NCI-H2171 treated with DMSO at 0.1 percent for 48 hours (cell line): Measurements from ENCODE around the gene PAK5.

Experiments
- DNase-seq: peaks from one replicate; lab custom pipeline; 2025; lab: John Stamatoyannopoulos, UW

Gene PAK5

DNA sequence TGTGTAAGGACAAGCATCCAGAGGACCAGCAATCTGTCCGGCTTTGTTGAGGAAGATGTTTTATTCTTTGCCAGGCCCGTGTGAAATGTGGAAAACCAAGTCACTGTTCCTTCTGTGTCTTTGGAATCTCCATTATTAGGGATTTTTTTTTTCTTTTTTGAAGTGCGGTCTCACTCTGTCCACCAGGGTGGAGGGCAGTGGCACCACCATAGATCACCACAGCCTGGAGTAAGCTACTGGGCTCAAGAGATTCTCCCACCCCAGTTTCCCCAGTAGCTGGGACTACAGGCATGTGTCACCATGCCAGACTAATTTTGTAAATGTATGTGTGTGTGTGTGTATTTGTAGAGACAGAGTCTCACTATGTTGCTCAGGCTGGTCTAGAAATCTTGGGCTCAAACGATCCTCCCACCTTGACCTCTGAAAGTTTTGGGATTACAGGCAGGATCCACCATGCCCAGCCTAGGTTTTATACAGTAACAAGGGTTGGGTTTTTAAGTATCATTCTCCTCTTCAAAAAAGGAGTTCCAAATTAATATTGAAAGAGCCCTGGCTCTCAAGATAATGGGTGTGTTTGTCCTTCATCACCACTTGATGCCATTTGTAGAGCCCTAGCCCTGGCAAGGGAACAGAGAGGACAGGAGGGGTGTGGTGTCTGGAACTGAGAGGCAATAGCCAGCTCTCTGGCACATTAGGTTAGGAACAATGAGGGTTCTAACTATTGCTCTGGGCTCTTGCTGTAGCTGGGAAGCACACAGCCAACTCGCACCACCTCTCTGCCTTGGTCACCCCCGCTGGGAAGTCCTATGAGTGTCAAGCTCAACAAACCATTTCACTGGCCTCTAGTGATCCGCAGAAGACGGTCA, 321.3 kb downstream of the PAK5 start:
- no peak for DNase-seq

DNA sequence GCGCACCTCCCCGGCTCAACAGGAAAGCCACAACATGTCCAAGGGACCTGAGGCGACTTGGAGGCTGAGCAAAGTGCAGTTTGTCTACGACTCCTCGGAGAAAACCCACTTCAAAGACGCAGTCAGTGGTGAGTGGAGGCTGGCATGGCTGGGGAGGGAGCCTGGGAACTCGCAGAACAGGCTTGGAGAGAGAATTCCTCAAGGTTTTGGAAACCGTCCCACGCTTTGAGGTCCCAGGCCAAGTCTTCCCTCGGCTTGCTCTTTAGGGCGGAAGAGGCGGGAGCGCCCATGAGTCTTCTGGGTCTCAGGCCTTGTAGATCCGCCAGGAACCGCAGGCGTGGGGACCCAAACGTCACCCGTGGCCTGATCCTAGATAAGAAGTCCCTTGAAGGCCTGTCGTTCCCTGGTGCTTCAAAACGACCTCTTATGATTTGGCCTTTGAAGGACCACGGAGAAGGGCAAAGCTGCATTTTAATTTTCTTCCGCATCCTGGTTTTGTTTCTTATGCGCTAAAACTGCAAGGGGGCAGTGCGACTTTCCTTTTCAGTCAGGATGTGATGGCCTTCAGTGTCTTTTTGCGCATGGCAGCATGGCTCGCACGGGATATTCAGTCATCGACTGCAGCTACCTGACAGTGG, 322.5 kb downstream of the PAK5 start:
- no peak for DNase-seq

DNA sequence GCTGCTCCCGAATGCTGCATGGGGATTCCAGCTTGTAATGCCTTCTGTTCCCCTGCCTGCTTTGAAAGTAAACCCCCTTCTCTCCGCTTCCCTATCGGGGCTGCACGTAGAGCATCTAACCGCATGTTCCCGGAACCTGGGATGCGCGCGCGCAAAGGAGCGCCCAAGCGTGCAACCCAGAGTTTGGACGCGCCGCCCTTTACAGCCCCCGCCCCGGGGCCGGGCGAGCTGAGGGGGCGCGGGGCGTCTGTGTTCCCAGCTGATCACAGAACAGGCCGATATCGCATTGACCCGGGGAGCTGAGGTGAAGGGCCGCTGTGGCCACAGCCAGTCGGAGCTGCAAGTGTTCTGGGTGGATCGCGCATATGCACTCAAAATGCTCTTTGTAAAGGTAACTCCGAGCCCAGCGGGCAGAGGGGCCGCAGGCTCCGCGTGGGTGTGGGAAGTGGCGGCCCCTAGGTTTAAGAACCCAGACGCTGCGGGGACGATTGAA, 323.1 kb downstream of the PAK5 start:
- DNase-seq, result no peak

DNA sequence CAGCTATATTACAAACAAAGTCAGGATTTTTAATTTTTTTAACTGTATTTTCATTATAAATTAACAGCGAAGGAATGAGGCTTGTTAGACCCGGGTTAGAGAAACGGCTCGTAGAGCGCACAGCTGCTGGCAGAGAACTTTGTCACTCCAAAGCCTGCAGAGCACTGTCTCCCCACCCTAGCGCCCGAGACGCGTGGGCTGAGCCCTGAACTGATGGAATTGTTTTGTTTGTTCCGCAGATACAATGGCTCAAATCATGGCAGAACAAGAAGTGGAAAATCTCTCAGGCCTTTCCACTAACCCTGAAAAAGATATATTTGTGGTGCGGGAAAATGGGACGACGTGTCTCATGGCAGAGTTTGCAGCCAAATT, 323.7 kb downstream of the PAK5 start:
- DNase-seq, result no peak

DNA sequence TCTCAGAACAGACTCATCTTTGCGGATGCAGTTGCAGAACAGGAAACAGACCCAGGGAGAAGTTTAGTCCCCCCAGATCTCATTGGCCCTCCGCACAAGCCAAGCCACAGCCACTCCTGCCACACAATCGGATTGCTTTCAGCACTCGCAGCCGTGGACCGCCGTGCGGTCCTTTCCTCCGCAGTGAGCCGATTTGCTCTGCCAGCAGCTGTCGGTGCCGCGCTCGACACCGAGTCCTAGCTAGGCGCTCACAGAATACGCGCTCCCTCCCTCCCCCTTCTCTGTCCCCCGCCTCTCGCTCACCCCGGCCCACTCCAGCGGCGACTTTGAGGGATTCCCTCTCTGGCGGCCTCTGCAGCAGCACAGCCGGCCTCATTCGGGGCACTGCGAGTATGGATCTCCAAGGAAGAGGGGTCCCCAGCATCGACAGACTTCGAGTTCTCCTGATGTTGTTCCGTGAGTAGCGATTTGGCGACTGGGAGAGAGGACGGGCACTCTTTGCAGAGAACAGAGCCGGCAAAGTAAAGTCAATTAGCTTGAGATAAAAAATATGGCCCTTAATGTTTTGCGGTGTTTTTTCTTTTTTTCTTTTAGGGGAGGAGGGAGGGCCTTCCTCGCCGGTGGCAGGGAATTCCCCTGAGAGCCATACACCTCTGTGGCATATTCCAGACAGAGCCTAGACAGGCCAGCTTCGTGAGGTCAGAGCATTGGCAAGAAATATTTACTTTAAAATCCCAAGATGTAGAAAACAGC, 324.2 kb downstream of the PAK5 start, which contains the start of gene LAMP5:
TSS of gene LAMP5 (plus strand) at position 130 of the 753 bp plus-strand sequence. CDS start at position 393, 263 bp downstream.
- no peak for DNase-seq

DNA sequence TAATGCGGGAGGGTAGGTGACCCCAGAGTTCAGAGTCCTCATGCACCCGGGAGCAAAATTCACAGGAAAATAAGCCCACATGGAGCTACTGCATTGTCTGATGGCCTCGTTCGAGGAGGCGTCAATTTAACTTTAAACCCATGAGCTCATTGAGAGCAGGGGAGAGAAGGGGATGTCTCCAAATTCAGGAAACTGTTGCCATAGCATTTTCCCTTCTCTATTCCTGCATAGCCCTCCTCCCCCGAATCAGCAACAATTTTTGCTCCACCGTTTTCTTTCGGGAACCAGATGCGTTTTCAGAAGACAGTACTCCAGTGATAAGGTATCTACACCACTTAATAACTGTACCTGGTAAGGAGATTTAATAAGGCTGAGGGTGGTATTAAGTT, 324.8 kb downstream of the PAK5 start:
- DNase-seq, result no peak

DNA sequence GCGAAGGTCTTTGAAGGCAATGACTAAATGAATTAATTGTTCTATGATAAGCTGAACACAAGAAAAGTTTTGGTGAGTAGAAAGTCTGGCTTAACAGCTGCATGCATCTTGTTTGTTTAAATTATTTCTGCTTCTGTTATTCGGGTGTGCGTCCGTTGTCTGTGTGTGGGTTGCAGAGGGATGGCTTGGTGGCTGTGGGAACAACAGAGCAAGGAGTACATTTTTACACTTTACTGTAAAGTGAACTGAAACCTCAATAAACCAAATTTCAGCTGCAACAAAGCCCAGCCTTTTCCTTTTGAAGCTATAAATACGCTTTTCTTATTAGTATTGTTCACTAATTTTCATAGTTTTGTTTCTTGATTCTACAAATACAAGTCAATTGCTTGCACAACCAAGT, 328.0 kb downstream of the PAK5 start:
- DNase-seq, result no peak

DNA sequence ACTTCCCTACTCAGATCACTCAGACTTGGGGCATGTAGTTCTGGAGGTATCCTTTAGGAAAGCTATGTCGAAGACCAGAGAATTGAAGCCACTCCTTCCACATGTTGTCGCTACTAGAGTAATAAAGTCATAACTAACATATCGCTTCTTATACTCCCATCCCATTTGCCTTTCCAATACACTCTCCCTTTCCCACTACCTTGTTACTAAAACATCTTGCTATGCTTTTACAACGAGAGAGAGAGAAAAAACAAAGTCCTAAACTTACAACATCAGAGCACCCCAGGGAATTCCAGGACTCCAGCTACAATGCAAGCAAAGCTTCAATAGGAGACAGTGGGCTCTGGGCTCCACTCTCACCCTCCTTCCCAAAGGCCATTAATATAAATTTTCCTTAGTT, 329.6 kb downstream of the PAK5 start:
- DNase-seq, result no peak

DNA sequence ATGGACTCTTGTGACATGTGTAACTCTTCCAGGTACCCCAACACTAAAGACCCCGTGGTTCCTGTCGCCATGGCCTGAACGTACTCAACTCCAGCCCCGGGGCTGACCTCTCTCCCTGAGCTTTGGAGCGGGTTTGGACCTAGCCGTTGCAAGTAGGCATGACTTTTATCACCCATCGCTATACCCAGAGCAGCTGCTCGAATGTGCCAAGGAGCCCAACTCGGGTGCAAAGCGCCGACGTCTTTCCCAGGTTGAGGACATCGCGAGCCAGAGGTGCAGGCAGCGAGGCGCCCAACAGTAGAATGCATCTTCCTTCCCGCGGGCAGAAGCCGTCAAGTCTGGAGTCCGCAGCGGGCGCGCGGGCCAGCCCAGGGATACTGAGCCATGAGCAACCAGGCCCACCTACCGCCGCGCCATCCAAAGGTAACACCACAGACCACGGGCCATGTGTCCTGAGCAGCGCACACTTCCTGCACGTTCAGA, 330.1 kb downstream of the PAK5 start:
- DNase-seq, result no peak

DNA sequence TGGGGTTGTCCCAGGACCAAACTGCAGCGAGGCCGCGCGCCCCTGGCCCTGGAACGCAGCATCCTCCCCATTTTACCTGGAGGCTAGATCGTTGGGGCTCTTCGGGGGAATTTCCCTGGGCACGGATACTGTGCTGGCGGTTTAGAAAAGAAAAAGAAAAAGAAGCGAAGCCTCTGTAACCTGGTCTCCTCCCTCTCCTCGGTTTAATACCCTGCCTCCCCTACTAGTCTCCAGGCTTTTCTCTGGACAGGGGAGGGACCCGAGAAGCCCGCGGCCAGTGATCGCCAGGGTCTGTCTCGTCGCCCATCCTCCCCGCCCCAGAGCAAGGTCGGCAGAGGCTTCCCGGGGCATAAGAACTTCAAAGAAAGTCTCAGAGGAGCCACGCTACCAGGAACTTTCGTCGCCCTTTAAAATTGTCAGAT, 330.6 kb downstream of the PAK5 start:
- no peak for DNase-seq

DNA sequence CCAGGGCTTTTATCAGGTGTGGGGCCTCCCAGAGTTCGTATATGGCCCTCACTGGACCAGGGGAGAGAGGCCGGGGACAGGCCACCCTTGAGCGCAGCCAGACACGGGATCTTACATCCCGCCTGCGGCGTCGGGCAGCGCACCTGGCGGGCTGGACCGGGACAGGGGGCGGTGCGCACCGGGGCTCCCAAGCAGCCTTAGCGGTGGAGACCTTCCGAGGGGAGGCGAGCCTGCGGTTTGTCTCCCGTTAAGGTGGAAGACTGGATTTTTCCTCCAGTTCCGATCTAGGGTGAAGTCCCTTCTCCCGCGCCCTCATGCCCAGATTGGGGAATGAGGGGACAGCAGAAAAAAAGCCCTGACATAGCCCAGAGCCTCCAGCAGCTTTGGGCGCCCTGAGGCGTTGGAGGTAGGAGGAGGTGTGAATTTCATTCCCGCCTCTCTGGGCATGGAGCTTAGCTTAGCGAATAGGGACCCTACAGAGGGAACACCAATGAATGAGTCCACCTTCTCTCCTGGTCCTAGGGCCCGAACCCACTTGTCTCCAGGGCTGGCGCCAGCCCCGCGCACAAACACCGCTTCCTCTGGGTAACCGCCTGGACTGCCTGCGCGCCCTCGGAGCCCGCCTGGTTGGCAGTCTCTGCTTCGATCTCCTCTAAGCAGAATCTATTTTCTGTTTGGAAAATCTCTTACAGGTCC, 331.2 kb downstream of the PAK5 start:
- DNase-seq, result no peak

DNA sequence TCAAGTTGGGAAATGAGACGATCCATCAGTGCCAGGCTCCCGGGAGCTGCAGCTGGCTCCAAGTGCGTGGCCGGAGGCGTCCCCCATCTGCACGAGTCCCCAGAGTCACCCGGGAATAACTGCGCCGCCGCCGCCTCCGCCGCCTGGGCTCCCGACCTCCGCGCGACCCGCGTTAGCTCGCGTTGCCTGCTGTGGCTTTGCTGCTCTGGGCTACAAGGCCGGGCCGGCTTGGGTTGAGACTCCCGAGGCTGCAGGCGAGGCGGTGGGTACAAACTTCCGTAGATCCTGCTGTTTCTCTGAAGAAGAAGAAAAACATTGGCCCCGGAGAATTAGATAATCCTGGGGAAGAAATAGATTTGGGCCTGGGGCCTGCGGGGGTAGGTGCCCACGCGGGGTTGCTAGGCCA, 331.9 kb downstream of the PAK5 start:
- DNase-seq, result no peak

DNA sequence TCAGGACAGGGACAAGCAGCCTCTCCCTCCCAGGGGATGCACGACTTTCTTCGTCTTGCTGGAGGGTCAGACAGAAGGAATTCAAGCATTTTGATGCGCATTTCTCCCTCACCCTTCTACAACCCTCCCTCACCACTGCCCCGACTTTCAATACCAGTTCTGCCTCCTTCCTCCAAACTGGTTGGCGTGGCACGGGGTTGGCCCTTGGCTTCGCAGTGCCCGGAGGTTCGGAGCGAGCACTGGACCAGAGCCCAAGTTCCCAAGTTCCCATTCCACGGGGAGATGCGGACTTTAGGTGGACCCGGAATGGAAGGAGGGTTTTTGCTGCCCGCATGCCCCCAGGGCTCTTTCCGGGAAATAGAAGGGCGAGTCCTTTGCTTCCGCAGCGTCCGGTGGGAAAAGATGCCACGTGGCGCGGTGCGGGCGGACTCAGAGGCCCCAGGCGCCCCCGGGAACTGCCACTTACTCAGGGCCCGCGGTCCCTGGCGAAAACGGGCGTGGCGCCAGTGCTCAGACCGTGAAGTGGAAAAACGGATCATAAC, 332.5 kb downstream of the PAK5 start:
- DNase-seq, result no peak

DNA sequence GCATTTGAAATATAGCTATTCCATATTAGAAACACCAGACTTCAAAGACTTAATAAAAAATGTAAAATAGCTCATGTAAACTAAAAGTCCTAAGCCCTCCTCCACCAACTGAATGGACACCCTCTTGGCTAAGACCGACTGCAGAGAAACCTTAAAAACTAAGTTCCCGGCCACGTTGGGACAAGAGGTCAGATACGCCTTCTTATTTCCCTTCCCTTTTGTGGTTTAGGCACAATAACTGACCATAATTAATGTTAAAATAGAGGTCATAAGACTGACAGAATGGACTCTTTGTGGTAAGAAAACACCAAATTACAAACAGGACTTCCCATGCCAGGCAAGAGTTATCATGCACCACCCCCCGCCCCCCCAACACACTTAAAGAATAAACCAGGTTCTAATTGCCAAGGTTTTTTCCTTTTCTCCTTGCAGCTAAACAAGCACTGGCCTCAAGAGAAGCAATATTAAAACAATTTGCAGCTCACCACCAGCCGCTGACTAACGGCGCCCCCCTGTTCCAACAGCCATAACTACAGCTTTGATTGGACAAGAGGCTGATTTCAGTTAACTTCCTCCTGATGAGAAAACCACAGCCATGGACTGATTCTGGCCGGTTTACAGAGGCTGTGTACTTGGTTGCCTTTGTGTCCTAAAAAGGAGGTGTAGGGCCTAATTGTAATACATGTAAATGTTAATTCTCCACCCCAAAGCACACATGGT, 335.2 kb downstream of the PAK5 start:
- DNase-seq, result no peak

DNA sequence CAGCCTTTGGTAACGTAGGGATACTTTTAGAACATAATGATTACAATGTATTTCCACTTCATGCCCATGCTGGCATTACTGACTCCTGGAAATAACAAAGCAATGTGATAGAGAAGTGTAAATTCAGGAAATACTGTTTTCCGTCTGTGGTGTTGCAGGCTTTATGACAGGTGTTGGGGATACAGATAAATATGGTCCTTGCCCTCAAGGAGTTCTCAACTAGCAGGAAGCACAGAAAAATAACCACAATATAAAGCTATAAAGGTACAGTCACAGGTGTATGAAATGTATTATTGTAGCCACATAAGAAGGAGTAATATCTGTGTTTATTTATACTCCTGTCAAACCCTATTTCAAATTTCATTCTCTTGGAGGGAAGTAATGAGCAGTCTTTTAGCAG, 337.4 kb downstream of the PAK5 start:
- DNase-seq, result no peak

DNA sequence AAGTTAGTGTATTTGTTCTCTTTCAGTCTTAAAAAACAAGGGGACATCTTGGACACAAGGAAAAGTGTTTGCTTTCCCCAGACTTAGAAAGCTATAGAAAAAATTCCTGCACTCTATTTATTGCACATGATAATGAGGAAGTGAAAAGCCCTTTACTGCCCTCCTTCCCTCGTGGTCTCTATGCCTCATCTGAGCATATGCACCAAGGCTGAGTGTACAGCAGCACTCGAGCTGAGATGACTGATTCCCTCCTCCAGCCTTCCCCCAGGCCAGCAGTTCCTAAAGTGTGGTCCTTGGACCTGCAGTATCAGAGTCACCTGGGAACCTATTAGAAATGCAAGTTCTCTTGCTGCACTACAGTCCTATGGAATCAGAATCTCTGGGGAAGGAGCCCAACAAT, 338.8 kb downstream of the PAK5 start:
- no peak for DNase-seq

DNA sequence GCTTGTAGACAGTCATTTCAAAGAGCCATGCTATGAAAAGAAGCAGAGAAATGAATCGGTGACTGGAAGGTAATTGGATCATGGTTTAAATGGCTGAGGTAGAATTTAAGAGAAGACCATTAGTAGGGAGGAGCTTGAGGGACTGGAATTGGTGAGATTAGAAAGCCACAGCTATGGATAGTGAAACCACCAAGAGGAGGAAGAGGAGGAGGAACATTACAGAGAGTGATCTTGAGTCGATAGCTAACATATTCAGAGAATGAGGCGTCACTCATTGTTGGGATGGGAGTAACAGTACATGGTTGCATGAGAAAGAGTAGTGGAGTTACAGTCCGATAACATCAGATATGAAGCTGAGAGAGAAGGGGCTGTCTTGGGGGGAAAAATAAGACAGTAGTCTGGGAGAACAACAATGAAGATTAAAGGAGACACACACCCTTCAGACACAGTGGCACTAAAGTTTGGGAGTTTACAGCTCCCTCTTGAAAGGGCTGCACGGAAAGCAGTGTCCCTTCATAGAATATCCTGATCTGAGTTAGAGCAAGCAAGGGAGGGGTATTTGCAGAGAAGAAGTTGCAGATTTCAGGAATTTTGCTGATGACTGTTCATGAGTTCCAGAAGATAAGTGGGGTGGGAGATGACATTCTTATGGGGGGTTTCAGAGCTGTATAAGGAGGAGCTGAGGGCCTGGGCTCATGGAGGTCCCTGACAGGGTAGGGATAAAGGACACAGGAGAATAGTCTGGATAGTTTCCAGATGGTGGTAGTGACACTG, 339.6 kb downstream of the PAK5 start:
- DNase-seq, result no peak

DNA sequence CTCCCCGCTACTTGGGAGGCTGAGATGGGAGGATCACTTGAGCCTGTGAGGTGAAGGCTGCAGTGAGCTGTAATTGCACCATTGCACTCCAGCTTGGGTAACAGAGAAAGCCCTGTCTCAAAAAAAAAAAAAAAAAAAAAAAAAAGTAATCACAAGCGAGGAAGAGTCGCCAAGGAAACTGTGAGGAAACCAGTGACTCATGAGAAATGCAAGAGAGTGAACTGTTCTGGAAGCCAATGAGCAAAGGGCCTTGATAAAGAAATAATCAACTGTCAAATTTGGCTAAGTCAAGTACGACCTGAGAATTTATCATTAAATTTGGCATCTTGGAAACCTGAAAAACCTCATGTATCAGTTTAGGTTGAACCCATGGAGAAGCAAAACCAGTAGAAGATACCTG, 340.6 kb downstream of the PAK5 start:
- DNase-seq, result no peak

DNA sequence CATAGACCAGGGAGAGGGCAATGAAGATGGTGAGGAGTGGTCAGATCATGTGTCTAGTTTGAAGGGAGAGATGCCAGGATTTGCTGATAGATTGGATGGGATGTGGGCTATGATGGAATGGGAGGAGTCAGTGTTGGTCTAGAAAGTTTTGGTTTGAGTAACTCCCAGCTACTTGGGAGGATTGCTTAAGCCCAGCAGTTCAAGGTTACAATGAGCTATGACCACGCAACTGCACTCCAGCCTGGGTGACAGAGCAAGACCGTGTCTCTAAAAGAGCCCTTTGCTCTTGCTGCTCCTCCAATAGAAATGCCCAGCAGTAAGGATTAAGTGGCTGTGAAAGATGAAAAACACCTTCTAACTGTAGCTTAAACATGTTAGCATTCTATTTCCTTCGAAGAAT, 342.7 kb downstream of the PAK5 start:
- no peak for DNase-seq

DNA sequence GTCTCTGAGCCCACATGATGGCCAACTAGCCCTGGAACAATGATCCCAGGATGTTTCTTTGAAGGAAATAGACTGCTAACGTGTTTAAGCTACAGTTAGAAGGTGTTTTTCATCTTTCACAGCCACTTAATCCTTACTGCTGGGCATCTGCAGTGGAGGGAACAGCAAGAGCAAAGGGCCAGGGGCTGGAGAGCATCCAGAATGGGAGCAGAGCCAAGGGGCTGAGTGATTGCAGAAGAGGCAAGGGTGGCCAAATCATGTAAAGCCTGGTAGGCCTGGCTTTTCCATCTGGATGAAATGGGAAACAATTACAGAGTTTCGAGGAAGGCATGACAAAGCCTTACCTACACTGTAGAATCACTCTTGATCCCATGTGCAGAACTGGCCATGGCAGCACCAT, 343.2 kb downstream of the PAK5 start:
- DNase-seq, result no peak
